GM20431 (cell line): Measurements from ENCODE around the gene CKM.
"Not testable (repeated sequence)": the region's sequence is repeated elsewhere in the genome, so short reads cannot be mapped to it uniquely, and the experiment has no call there.

Experiments used
- in situ Hi-C: fragments of 300-500 bp; cut with MseI, MboI; formaldehyde crosslinking; loops from one replicate; pipeline ENCODE4 v1.15.0; 2020; ENCODE audit warnings: low sequenced_read_pairs; ENCODE audit not compliant: unreplicated experiment

CKM gene

GRCh38 chr19:45324349-45324907 lies 1.8 kb upstream of the CKM start:
- in situ Hi-C loops, result no loop called here

GRCh38 chr19:45323671-45324081 lies 1.0 kb upstream of the CKM start:
- in situ Hi-C loops, result no loop called here

- in situ Hi-C loops, result no loop called here
Measured at GRCh38 chr19:45322311-45322710, 364 bp downstream of the CKM start.

GRCh38 chr19:45321848-45322247 lies 827 bp downstream of the CKM start:
- in situ Hi-C loops, result no loop called here

DNA sequence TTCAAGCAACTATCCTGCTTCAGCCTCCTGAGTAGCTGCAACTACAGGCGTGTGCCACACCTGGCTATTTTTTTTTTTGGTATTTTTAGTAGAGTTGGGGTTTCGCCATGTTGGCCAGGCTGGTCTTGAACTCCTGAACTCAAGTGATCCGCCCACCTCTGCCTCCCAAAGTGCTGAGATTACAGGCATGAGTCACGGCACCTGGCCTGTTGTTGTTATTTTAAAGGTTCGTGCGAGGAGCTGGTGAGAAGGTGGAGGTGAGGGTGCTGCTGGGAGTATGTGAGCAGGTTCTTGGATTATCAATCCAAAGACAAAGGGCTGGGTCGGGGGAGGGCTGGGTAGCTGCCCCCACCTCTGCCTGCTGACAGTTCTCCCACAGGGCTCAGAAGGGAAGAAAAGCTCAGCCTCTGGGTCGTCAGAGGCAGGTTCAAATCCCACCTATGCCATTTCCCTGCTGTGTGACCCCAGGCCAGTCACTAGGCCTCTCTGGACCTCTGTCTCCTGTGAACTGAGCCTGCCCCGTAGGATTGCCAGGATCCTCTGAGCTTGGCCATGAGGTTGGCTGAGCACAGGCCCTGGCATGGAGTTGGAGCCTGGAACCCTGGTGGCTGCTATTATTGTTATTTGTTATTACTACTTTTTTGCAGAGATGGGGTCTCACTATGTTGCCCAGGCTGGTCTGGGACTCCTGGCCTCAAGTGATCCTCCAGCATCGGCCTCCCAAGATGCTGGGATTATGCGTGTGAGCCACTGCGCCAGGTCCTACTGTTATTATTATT lies 1.5 kb downstream of the CKM start:
- in situ Hi-C loops, result no loop called here

DNA sequence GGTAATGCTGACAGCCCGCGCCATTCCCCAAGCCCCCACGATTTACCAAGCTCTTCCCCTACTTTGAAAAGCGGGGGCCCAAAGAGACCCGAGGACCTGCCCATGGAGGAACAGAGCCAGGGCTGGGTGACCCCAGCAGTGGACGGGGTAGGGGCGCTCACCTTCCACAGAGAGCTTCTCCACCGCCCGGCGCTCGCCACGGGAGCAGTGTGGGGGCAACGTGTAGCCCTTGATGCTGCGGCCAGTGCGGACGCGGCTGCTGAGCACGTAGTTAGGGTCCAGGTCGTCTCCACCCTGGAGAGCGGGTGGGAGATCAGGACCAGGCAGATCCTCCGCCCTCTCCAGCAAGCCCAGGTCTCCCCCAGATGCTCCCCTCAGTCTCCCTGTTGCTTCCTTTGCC lies 7.4 kb downstream of the CKM start:
- in situ Hi-C loops, result no loop called here

- in situ Hi-C loops, result no loop called here
Measured at GRCh38 chr19:45314708-45315245, 7.9 kb downstream of the CKM start.

- in situ Hi-C loops, result not testable (repeated sequence)
Measured at GRCh38 chr19:45312285-45312684, 10.4 kb downstream of the CKM start.

DNA sequence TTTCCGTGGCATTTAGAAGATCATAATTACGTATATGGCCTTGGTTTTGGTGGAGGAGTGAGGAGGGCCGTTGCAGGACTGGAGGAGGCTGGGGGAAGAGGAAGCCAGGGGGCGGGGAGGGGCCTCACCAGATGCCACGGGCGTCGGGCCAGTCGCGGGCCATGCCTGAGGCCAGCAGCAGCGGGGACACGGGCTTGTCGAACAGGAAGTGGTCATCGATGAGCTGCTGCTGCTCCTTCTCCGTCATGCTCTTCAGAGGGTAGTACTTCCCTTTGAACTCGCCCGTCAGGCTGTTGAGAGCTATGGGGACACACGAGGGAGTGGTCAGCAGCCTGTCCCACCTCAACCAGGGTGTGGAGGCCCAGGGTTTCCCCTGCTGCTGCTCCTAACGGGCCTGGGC lies 11.1 kb downstream of the CKM start:
- in situ Hi-C loops, result no loop called here

DNA sequence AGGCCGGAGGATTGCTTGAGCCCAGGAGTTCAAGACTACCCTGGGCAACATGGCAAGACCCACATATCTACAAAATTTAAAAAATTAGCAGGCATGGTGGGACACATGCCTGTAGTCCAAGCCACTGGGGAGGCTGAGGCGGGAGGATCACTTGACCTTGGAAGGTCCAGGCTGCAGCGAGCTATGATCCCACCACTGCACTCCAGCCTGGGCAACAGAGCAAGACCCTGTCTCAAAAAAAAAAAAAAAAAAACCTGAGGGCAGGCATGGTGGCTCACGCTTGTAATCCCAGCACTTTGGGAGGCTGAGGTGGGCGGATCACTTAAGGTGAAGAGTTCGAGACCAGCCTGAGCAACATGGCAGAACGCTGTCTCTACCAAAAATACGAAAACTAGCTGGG lies 13.4 kb downstream of the CKM start:
- in situ Hi-C loops, result not testable (repeated sequence)

DNA sequence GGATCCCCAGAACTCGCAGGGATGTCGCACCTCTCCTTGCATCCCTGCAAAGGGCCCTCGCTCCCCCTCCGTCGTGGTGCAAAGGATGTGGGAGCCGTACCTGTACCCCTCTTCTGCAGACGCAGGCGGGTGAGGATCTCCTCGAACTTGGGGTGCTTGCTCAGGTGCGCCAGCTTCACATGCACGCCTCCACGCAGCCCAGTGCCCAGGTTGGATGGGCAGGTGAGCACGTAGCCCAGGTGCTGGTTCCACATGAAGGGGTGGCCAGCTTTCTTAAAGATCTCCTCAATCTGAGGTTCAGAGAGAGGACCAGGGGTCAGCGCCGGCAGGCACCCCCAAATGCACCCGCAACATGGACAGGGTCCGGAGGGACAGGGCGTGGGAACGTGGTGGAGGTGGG lies 15.3 kb downstream of the CKM start:
- in situ Hi-C loops, result no loop called here

GRCh38 chr19:45306518-45307027 lies 16.1 kb downstream of the CKM start:
- in situ Hi-C loops, result no loop called here

GRCh38 chr19:45306040-45306439 lies 16.6 kb downstream of the CKM start:
- in situ Hi-C loops, result no loop called here

DNA sequence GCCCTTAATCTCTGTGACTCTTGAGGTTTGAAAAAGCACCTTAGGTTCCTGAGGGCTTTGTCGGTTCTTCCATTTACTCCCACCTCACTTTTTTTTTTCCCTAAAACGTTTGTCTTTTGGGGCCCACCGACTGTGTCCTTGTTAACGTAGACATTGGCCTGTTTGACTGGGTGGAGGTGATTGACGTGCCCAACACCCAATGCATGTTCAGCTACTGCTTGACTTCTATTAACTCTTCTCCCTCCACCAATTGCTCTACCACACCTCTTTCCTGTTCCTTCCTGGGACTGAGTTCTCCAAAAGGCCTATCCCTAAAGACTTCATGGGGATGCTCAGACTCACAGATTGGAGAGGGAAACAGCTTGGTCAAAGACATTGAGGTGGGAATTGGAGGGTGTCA lies 17.3 kb downstream of the CKM start:
- in situ Hi-C loops, result no loop called here

DNA sequence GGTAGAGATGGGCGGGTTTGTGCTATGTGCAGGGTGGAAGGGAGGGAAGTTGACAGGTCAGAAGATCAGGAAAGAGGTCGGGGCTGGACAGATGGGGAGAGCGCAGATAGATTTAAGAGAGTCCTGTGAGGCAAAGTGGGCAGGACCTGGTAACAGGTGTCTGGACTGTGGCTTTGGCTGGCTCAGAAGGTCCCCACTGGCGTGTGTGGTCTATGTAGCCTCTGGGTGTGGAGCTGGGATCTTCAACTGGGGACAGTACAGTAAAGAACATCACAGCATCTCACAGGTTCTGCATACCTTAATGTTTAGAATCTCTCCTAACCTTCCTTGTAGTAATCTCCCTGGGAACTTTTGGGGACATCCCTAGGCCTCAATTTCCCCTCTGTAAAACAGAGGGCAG lies 17.7 kb downstream of the CKM start:
- in situ Hi-C loops, result no loop called here

DNA sequence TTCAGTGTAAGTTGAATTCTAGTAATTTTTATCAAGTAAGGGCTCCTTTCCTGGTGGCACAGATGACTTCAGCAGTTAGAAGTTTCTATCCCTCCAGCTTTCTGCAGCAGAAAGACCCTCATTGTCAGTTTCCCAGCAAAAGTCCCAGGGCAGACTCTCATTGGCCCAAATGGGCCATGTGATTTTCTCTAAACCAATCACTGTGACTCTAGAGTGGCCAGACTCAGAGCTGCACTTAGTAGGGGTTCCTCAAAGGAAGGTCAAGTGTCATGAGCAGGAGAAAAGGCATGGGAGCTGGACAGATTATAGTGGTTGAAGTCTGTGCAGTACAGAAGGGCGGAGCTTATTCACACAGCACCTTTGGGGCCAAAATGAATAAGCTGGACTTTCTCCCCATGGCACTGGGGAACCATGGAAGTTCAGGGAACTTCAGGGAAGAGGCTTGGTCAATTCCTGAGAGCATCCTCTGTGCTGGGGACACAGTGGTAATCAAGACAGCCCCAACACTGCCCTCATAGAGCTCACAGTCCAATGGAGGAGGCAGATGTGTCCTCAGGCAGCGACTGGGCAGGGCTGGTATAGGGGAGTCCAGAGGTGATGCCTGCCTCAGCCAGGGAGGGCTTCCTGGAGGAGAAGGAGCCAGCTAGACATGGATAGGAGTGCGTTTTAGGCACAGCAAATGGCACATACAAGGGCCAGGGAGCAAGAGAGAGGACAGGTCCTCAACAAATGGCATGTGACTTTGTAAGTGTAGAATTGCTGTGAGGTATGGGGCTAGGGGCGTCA lies 18.3 kb downstream of the CKM start:
- in situ Hi-C loops, result no loop called here

GRCh38 chr19:45303269-45304060 lies 19.2 kb downstream of the CKM start:
- in situ Hi-C loops, result no loop called here

DNA sequence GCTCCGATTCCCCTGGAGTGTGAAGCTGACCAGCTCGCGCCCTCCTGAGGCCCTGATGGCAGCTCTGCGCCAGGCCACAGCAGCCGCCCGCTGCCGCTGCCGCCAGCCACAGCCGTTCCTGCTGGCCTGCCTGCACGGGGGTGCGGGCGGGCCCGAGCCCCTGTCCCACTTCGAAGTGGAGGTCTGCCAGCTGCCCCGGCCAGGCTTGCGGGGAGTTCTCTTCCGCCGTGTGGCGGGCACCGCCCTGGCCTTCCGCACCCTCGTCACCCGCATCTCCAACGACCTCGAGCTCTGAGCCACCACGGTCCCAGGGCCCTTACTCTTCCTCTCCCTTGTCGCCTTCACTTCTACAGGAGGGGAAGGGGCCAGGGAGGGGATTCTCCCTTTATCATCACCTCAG lies 20.3 kb downstream of the CKM start:
- in situ Hi-C loops, result no loop called here

DNA sequence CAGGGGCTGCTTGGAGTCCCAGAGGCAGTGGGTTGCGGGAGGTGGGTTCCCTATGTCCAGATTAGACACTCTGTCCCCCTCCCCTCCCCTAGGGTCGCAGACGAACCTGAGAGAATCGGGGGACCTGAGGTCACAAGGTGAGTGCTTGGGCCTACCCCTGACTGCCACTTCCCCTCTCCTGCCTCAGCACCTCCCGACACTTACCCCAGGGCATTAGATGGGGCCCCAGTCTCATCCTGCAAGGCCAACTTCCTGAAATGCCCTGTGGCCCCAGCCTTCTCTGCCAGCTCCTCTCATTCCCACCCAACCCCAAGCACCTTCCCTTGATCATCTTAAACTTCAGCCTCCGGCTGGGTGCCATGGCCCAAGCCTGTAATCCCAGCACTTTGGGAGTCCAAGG lies 23.0 kb downstream of the CKM start:
- in situ Hi-C loops, result no loop called here

DNA sequence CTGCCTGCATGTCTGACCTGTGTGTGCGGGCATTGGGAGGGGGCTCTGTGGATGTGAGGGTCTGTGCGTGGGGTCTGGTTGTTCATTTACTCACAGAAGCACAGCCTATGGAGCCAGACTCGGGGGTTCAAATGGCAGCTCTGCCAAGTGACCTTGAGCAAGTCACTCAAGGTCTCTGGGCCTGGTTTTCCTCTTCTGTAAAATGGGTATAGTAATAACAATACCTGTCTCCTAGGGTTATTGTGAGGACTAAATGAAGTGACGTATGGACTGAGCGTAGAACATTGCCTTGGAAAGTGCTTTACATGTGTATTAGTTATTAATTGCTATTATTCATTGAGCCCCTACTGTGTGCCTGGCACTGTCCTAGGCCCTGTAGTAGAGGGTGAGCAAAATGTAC lies 24.4 kb downstream of the CKM start:
- in situ Hi-C loops, result no loop called here
